Measurements from ENCODE around the gene MORN1.

MORN1 gene

GRCh38 chr1:2292725-2293450, 98.5 kb downstream of the MORN1 start:
- DNase-seq (ENCODE audit: low read depth in 2 of 2), result no peak

- no peak for DNase-seq (ENCODE audit: low read depth in 2 of 2)
These were observed 99.8 kb downstream of the MORN1 start for GRCh38 chr1:2291577-2291976.

GRCh38 chr1:2290595-2291510, 100.5 kb downstream of the MORN1 start:
- peak; percentile 81 for DNase-seq (ENCODE audit: low read depth in 2 of 2)

GRCh38 chr1:2290171-2290578, 101.2 kb downstream of the MORN1 start:
- DNase-seq (ENCODE audit: low read depth in 2 of 2), result peak in 1 of 2 donors; percentile 15

GRCh38 chr1:2289607-2290006, 101.7 kb downstream of the MORN1 start:
- DNase-seq (ENCODE audit: low read depth in 2 of 2), result no peak

- no peak for DNase-seq (ENCODE audit: low read depth in 2 of 2)
These were observed 102.4 kb downstream of the MORN1 start for GRCh38 chr1:2288816-2289536.

GRCh38 chr1:2288311-2288710, 103.0 kb downstream of the MORN1 start:
- DNase-seq (ENCODE audit: low read depth in 2 of 2), result no peak

- DNase-seq (ENCODE audit: low read depth in 2 of 2), result no peak
These were observed 103.7 kb downstream of the MORN1 start for GRCh38 chr1:2287649-2288048.

GRCh38 chr1:2286923-2287322, 104.4 kb downstream of the MORN1 start:
- no peak for DNase-seq (ENCODE audit: low read depth in 2 of 2)

- no peak for DNase-seq (ENCODE audit: low read depth in 2 of 2)
These were observed 106.4 kb downstream of the MORN1 start for GRCh38 chr1:2284932-2285331.

- DNase-seq (ENCODE audit: low read depth in 2 of 2), result no peak
These were observed 107.1 kb downstream of the MORN1 start for GRCh38 chr1:2283991-2284895.

GRCh38 chr1:2283371-2283990, 107.9 kb downstream of the MORN1 start:
- DNase-seq (ENCODE audit: low read depth in 2 of 2), result no peak

GRCh38 chr1:2282556-2283270, 108.6 kb downstream of the MORN1 start:
- DNase-seq (ENCODE audit: low read depth in 2 of 2), result no peak

GRCh38 chr1:2279817-2280216, 111.5 kb downstream of the MORN1 start:
- no peak for DNase-seq (ENCODE audit: low read depth in 2 of 2)

- no peak for DNase-seq (ENCODE audit: low read depth in 2 of 2)
These were observed 112.1 kb downstream of the MORN1 start for GRCh38 chr1:2279210-2279639.

GRCh38 chr1:2278591-2279209, 112.7 kb downstream of the MORN1 start:
- DNase-seq (ENCODE audit: low read depth in 2 of 2), result no peak

- DNase-seq (ENCODE audit: low read depth in 2 of 2), result no peak
These were observed 113.4 kb downstream of the MORN1 start for GRCh38 chr1:2277741-2278488.

GRCh38 chr1:2276803-2277580, 114.4 kb downstream of the MORN1 start:
- no peak for DNase-seq (ENCODE audit: low read depth in 2 of 2)

Measured in stimulated activated CD8-positive, alpha-beta memory T cell treated with anti-CD3 and anti-CD28 coated beads, Interleukin-15, amount 100 ng/mL, for 48 hours (primary cell).